Naive thymus-derived CD8-positive, alpha-beta T cell (primary cell): Measurements from ENCODE around the gene SLC36A4. TPM values are rescaled to one million over a fixed set of nuclear protein-coding genes. Genes with fewer than 3 reads are reported as not detected.

Experiments used
- ATAC-seq, 2 donors: fragments of 150-1000 bp; cut with Tn5 transposase in 1 of 2; sonication (Bioruptor Pico), chemical (Tn5 transposase) in 1 of 2; 1 replicate in 1 of 2; 2 replicates in 1 of 2; pipeline ENCODE4 v1.10.0; 2021; ENCODE audit warnings: mild to moderate bottlenecking in 2 of 2, moderate library complexity in 2 of 2
- POLR2A ChIA-PET: fragments of 350-600 bp; sonication (Branson Sonifier 250); formaldehyde crosslinking; loops from one replicate; lab custom pipeline; 2021; ENCODE audit warnings: antibody characterized with exemption; lab: Charles Lee
- DNase-seq, 10 donors: peaks; one replicate each; pipeline versions ENCODE4 v3.0.0 to v3.0.0-alpha.2; 2020 to 2022
- H3K27ac Mint-ChIP-seq, 10 donors: one replicate each; pipeline ENCODE4 v1.8.0; 2020 to 2022; ENCODE audit warnings: mild to moderate bottlenecking in 10 of 10, mixed read lengths in 10 of 10, moderate library complexity in 4 of 10, inconsistent platforms in 1 of 10
- H3K27me3 Mint-ChIP-seq, 5 donors: one replicate each; pipeline ENCODE4 v1.8.0; 2021 to 2022; ENCODE audit warnings: mixed read lengths in 5 of 5
- H3K36me3 Mint-ChIP-seq, 3 donors: one replicate each; pipeline ENCODE4 v1.8.0; 2020 to 2022; ENCODE audit warnings: mixed read lengths in 3 of 3, mild to moderate bottlenecking in 2 of 3, inconsistent platforms in 1 of 3
- H3K4me1 Mint-ChIP-seq, 4 donors: one replicate each; pipeline ENCODE4 v1.8.0; 2021 to 2022; ENCODE audit warnings: mixed read lengths in 4 of 4
- H3K4me3 Mint-ChIP-seq, 10 donors: one replicate each; pipeline ENCODE4 v1.8.0; 2020 to 2022; ENCODE audit warnings: mild to moderate bottlenecking in 10 of 10, mixed read lengths in 10 of 10, moderate library complexity in 6 of 10, inconsistent platforms in 1 of 10
- H3K9me3 Mint-ChIP-seq, 9 donors: one replicate each; pipeline ENCODE4 v1.8.0; 2020 to 2022; ENCODE audit warnings: mixed read lengths in 9 of 9, mild to moderate bottlenecking in 3 of 9, inconsistent platforms in 1 of 9, moderate library complexity in 1 of 9
- polyA plus RNA-seq, 3 donors: library from polyadenylated mRNA; unstranded; fragments of 300-500 nt; fragmentation: Illumina TruSeq; gene quantifications; one replicate each; pipeline ENCODE4 v1.2.3, GENCODE V29; 2021
- total RNA-seq, 8 experiments: library from RNA in 2 of 8; stranded (reverse) in 2 of 8; gene quantifications; one replicate each; pipeline ENCODE4 v1.2.3 and lab custom pipeline; 2021 to 2026

Gene SLC36A4
- total and polyA plus RNA-seq, 5 experiments from 2014 or later, result 20.2 to 27.8 (median 25.6) TPM

DNA sequence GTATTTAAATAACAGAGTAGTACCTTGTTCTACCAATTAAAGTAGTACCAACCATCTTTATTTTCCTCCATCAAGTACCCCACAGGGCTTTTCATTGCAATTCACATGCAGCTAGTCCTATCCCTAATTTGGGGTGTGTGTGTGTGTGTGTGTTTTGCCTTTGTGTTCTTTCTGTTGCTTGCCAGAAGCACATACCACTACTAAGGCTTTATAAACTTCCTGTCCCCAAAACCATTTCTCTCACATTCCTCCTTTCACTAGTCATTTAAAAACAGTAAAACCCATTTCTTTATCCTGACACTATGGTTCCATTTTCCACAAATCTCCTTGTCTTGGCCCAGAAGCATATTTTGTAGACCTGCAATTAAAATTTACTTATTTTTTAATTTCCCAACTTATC is 54.6 kb downstream of the SLC36A4 start:
- peak overlapping the region in 1 of 10 donors; percentile 1 for H3K27ac Mint-ChIP-seq

GRCh38 chr11:93133488-93134109 is 64.2 kb downstream of the SLC36A4 start:
- peaks cover 0 to 3% (median 0%) of the 10 kb centered on the region in 3 donors for H3K36me3 Mint-ChIP-seq
- H3K9me3 Mint-ChIP-seq, result peaks cover 0 to 3% (median 0%) of the 10 kb centered on the region in 9 donors
- no peak for DNase-seq
- H3K4me3 Mint-ChIP-seq, result no peak overlapping the region
- no peaks in the 10 kb centered on the region for H3K4me1 Mint-ChIP-seq
- POLR2A ChIA-PET, result no interaction called here
- no peaks in the 10 kb centered on the region for H3K27me3 Mint-ChIP-seq
- ATAC-seq, result no peak
- H3K27ac Mint-ChIP-seq, result no peak overlapping the region

More for the DNA sequence above, 54.6 kb downstream of the SLC36A4 start:
- no peaks in the 10 kb centered on the region for H3K27me3 Mint-ChIP-seq
- no peak overlapping the region for H3K4me3 Mint-ChIP-seq
- H3K4me1 Mint-ChIP-seq, result peaks cover 0 to 3% (median 0%) of the 10 kb centered on the region in 4 donors
- peaks cover 0 to 5% (median 0%) of the 10 kb centered on the region in 9 donors for H3K9me3 Mint-ChIP-seq
- no peak for DNase-seq
- POLR2A ChIA-PET, result no interaction called here
- H3K36me3 Mint-ChIP-seq, result peaks cover 4 to 8% (median 5%) of the 10 kb centered on the region in 3 donors
- no peak for ATAC-seq

DNA sequence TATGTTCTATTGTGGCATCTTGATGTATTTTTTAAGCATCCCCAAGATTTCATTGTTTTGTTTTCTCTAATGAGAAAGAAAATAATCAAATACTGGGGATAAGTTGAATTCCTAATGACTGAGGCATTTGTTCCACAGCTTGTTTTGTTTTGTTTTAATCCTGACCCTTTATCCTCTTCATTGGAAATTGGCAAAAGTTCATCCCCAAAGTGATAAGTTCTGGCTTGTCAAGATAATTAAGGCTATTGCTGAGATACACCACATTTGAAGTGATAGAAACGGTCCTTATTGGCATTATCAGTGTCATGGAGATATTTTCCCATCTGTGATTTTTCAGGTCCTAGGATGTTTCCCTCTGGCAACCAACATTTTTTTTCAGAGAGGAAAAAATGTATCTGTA is 65.0 kb downstream of the SLC36A4 start:
- DNase-seq (no peak), ATAC-seq (no peak)
- Mint-ChIP-seq H3K9me3 (peaks cover 0 to 3% (median 0%) of the 10 kb centered on the region in 9 donors), H3K4me1 (no peaks in the 10 kb centered on the region), H3K27ac (no peak overlapping the region), H3K4me3 (no peak overlapping the region), H3K27me3 (peaks cover 0 to 2% (median under 1%) of the 10 kb centered on the region in 5 donors), H3K36me3 (peaks cover 0 to 3% (median 0%) of the 10 kb centered on the region in 3 donors)
- POLR2A ChIA-PET, result no interaction called here

DNA sequence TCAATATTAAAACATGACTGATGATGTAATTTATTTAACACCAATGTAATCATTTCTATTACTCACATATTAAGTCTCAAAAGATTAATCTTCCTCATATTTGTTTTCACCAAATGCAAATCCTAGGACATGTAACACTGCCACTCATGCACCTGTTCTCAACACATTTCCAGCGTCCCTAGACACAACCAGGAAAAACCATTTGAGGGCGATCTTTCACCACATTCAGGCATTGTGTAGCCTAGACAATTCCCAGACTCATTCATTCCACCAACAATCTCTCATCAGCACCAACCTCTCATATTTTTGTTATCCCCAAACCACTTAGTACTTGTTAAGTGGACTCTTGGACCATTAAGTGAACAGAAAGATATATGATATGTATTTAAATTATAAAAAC is 66.1 kb downstream of the SLC36A4 start:
- H3K36me3 Mint-ChIP-seq, result peaks cover 0 to 3% (median 0%) of the 10 kb centered on the region in 3 donors
- H3K27ac Mint-ChIP-seq, result no peak overlapping the region
- H3K4me1 Mint-ChIP-seq, result no peaks in the 10 kb centered on the region
- no peak overlapping the region for H3K4me3 Mint-ChIP-seq
- H3K9me3 Mint-ChIP-seq, result peaks cover 0 to 3% (median 0%) of the 10 kb centered on the region in 9 donors
- H3K27me3 Mint-ChIP-seq, result peaks cover 0 to 13% (median 5%) of the 10 kb centered on the region in 5 donors
- no peak for ATAC-seq
- POLR2A ChIA-PET, result no interaction called here
- no peak for DNase-seq

GRCh38 chr11:93128574-93128973 is 69.2 kb downstream of the SLC36A4 start:
- H3K36me3 Mint-ChIP-seq, result peaks cover 0 to 15% (median 0%) of the 10 kb centered on the region in 3 donors
- no peak for ATAC-seq
- H3K27ac Mint-ChIP-seq, result no peak overlapping the region
- no peaks in the 10 kb centered on the region for H3K4me1 Mint-ChIP-seq
- peaks cover 9 to 27% (median 11%) of the 10 kb centered on the region in 5 donors for H3K27me3 Mint-ChIP-seq
- POLR2A ChIA-PET, result no interaction called here
- no peak overlapping the region for H3K4me3 Mint-ChIP-seq
- DNase-seq, result no peak
- H3K9me3 Mint-ChIP-seq, result peaks cover 0 to 19% (median 4%) of the 10 kb centered on the region in 9 donors

- POLR2A ChIA-PET, result no interaction called here
- no peak for ATAC-seq
- H3K27ac Mint-ChIP-seq, result no peak overlapping the region
- peaks cover 18 to 40% (median 21%) of the 10 kb centered on the region in 5 donors for H3K27me3 Mint-ChIP-seq
- no peak overlapping the region for H3K4me3 Mint-ChIP-seq
- no peak for DNase-seq
- H3K36me3 Mint-ChIP-seq, result peaks cover 0 to 15% (median 0%) of the 10 kb centered on the region in 3 donors
- peaks cover 0 to 19% (median 4%) of the 10 kb centered on the region in 9 donors for H3K9me3 Mint-ChIP-seq
- H3K4me1 Mint-ChIP-seq, result no peaks in the 10 kb centered on the region
These were observed 74.4 kb downstream of the SLC36A4 start for GRCh38 chr11:93123351-93123898.

DNA sequence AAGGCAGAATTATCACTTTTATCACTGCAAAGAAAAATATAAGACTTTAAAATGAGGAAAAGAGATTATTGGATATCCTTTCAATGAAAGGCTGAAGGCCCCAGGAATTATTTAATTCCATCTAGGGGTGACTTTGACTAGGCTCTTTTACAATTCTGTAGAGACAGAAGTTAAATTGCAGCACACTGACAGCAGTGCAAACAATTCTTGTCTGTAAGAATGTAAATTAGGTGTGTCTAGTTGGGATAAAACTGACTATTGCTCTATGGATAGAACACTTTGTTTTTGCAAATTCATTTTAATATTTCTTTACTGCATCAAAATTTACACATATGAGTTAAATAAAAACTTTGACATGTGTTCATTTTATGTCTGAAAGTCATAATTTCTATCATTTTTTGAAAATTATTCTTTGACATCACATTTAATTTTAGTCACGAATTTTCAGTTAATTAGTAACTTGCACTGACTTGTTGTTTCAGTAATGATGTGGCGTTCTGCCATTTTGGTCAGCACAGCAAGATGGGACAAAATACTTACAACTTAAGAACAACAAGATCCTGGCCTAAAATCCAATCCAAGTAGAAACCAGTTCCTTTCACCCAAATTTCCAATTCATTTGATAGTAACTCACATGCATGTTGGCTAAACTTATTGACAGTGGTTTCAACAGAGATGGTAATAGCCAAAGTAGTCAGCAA is 75.1 kb downstream of the SLC36A4 start:
- ATAC-seq, result no peak
- POLR2A ChIA-PET, result no interaction called here
- Mint-ChIP-seq H3K9me3 (peaks cover 0 to 19% (median 4%) of the 10 kb centered on the region in 9 donors), H3K27me3 (peaks cover 18 to 42% (median 23%) of the 10 kb centered on the region in 5 donors), H3K4me1 (no peaks in the 10 kb centered on the region), H3K36me3 (peaks cover 0 to 15% (median 0%) of the 10 kb centered on the region in 3 donors), H3K4me3 (no peak overlapping the region), H3K27ac (no peak overlapping the region)
- DNase-seq, result no peak

DNA sequence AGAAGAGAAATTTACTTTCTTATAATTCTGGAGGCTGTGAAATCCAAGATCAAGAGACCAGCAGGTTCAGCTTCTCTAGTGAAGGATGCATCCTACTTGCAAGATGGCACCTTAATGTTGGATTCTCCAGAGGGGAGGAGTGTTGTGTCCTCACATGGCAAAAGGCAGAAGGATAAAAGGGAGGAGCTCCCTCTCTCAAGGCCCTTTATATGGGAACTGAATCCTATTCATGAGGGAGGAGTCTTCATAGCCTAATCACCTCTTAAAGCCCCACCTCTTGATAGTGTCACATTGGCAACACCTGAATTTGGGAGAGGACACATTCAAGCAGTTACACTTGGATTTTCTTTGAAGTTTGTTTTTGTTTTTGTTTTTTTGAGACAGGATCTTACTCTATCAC is 79.5 kb downstream of the SLC36A4 start:
- H3K4me1 Mint-ChIP-seq, result no peaks in the 10 kb centered on the region
- no peaks in the 10 kb centered on the region for H3K36me3 Mint-ChIP-seq
- H3K4me3 Mint-ChIP-seq, result no peak overlapping the region
- ATAC-seq (no peak), DNase-seq (no peak)
- H3K27ac Mint-ChIP-seq, result no peak overlapping the region
- POLR2A ChIA-PET, result no interaction called here
- H3K27me3 Mint-ChIP-seq, result peaks cover 13 to 32% (median 20%) of the 10 kb centered on the region in 5 donors
- no peaks in the 10 kb centered on the region for H3K9me3 Mint-ChIP-seq

DNA sequence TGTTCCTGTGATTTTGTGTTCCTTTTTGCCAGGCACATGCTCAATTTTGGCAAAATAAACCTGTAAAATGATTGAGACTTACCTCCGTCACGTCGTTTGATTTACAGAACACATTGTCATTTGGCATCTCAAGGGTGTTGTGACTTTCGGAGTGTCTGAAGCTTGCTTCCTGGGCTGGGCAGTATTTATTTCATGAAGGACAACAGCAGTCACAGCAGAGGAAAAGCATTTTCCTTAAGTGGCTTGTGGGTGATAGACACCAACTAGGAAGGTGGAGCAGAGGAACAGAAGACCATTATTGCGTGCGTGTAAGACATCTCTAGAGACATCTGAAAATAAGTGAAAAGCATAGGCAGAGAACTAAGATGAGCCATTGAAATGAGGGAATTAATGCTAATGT is 80.2 kb downstream of the SLC36A4 start:
- POLR2A ChIA-PET, result no interaction called here

GRCh38 chr11:93116641-93117441 is 81.0 kb downstream of the SLC36A4 start:
- no peaks in the 10 kb centered on the region for H3K4me1 Mint-ChIP-seq
- H3K27me3 Mint-ChIP-seq, result peaks cover 16 to 38% (median 28%) of the 10 kb centered on the region in 5 donors
- no peak overlapping the region for H3K4me3 Mint-ChIP-seq
- H3K36me3 Mint-ChIP-seq, result no peaks in the 10 kb centered on the region
- no peak for ATAC-seq
- no peak overlapping the region for H3K27ac Mint-ChIP-seq
- H3K9me3 Mint-ChIP-seq, result no peaks in the 10 kb centered on the region
- no peak for DNase-seq
- POLR2A ChIA-PET, result no interaction called here

More for the DNA sequence above, 80.2 kb downstream of the SLC36A4 start:
- Mint-ChIP-seq H3K4me1 (no peaks in the 10 kb centered on the region), H3K27ac (no peak overlapping the region), H3K36me3 (no peaks in the 10 kb centered on the region), H3K27me3 (peaks cover 13 to 34% (median 23%) of the 10 kb centered on the region in 5 donors), H3K9me3 (no peaks in the 10 kb centered on the region), H3K4me3 (no peak overlapping the region)
- ATAC-seq (no peak), DNase-seq (no peak)

DNA sequence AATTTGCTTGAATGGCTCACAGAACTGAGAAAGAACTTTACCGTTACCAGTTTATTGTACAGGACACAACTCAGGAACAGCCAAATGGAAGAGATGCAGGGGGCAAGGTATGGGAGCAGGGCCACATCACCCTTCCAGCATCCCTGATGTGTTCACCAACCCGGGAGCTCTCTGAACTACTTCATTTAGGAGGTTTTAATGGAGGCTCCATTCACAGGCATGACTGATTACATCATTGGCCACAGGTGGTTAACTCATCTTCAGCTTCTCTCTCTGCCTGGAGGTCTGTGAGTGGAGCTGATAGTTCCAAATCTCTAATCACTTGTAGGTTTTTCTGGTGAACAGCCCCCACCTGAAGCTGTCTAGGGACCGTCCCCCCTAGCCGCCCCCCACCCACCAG is 83.5 kb downstream of the SLC36A4 start:
- no peak overlapping the region for H3K27ac Mint-ChIP-seq
- DNase-seq, result no peak
- peaks cover 17 to 36% (median 30%) of the 10 kb centered on the region in 5 donors for H3K27me3 Mint-ChIP-seq
- H3K4me1 Mint-ChIP-seq, result no peaks in the 10 kb centered on the region
- H3K36me3 Mint-ChIP-seq, result peaks cover 0 to 9% (median 0%) of the 10 kb centered on the region in 3 donors
- H3K4me3 Mint-ChIP-seq, result no peak overlapping the region
- peaks cover 0 to 4% (median 0%) of the 10 kb centered on the region in 9 donors for H3K9me3 Mint-ChIP-seq
- POLR2A ChIA-PET, result no interaction called here
- ATAC-seq, result no peak

DNA sequence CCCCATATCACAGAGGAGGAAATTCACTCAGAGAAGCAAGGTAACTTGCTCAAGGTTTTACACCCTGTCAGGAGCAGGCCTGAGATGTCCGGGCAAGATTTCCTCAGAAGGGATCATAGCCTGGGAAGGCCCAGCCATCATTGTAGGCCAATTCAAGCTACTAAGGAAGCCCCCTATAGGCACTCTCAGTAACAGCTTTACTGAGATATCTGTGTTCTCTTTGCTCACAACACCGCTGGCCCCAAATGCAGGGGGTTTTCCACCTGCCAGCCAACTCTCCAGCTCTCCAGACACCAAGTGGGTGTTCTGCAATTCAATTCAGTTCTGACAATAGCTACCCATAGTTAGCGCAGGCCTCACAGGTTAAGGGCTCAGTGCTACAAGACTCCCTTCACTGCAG is 84.0 kb downstream of the SLC36A4 start:
- Mint-ChIP-seq H3K9me3 (peaks cover 0 to 4% (median 0%) of the 10 kb centered on the region in 9 donors), H3K36me3 (peaks cover 0 to 10% (median 0%) of the 10 kb centered on the region in 3 donors), H3K4me3 (no peak overlapping the region), H3K4me1 (no peaks in the 10 kb centered on the region), H3K27ac (no peak overlapping the region), H3K27me3 (peaks cover 14 to 31% (median 27%) of the 10 kb centered on the region in 5 donors)
- ATAC-seq (no peak), DNase-seq (no peak)
- POLR2A ChIA-PET, result no interaction called here
